ENCODE measurements around the gene RAD51B.
"Not testable (repeated sequence)": the region's sequence is repeated elsewhere in the genome, so short reads cannot be mapped to it uniquely, and the experiment has no call there.

RAD51B gene

DNA sequence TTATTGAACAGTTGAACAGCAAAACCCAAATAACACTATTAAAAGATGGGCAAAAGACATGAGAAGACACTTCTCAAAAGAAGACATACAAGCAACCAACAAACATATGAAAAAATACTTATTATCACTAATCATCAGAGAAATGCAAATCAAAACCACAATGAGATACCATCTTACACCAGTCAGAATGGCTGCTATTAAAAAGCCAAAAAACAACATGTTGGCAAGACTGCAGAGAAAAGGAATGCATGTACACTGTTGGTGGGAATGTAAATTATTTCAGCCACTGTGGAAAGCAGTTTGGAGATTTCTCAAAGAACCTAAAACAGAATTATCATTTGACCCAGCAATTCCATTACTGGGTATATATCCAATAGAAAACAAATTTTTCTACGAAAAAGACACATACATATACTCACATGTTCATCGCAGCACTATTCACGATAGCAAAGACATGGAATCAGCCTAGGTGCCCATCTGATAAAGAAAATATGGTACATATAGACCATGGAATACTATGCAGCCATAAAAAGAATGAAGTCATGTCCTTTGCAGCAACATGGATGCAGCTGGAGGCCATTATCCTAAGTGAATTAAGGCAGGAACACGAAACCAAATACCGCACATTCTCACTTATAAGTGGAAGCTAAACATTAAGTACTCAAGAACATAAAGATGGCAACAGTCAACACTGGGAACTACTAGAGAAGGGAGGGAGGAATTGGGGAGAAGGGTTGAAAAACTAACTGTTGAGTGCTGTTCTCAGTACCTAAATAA lies 367.1 kb downstream of the RAD51B start:
- not testable (repeated sequence) for FAIRE-seq

GRCh38 chr14:68188174-68188573 lies 368.6 kb downstream of the RAD51B start:
- no peak for FAIRE-seq

GRCh38 chr14:68190032-68190431 lies 370.5 kb downstream of the RAD51B start:
- no peak for FAIRE-seq

DNA sequence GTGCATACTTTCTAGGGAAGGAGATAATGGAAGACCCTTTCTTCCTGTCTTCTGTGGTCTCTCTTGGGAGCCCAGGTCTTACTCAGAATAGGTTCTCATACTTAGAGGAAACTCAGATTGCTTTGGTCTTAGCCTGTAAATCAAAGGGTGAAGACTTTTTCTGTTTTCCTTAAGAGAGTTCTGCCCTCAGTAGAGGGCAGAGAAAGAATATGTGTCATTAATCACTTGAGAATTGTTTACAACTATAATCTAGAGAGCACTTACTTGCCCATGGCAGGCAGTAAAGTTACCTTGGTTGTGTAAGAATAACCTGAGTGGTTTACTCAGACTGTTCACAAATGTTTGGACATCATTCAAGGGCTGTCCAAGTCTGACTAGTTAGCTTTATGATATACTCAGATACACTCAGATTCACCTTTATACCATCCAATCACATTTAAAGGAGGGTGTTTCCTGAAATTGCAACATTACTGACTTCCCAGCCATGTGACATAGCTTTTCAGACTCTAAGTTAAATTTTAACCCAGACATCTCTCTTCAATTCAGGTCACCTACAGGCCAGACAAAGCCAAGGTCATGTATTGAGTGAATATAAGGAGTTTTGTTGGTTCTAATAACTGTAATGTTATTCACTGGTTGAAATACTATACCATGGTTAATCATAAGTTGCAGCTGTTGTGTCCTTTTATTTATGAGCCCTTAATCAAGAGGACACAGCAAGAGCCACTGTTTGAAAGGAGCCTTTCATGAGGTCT lies 372.2 kb downstream of the RAD51B start:
- peak; percentile 92 for FAIRE-seq

GRCh38 chr14:68192935-68193334 lies 373.4 kb downstream of the RAD51B start:
- no peak for FAIRE-seq

GRCh38 chr14:68193970-68194681 lies 374.5 kb downstream of the RAD51B start:
- FAIRE-seq: no peak

- no peak for FAIRE-seq
Measured at GRCh38 chr14:68195126-68195525, 375.5 kb downstream of the RAD51B start.

GRCh38 chr14:68198713-68199495 lies 379.3 kb downstream of the RAD51B start:
- FAIRE-seq: no peak

GRCh38 chr14:68199554-68200151 lies 380.1 kb downstream of the RAD51B start:
- no peak for FAIRE-seq

GRCh38 chr14:68203871-68204270 lies 384.3 kb downstream of the RAD51B start:
- no peak for FAIRE-seq

GRCh38 chr14:68208218-68208617 lies 388.6 kb downstream of the RAD51B start:
- FAIRE-seq: no peak

DNA sequence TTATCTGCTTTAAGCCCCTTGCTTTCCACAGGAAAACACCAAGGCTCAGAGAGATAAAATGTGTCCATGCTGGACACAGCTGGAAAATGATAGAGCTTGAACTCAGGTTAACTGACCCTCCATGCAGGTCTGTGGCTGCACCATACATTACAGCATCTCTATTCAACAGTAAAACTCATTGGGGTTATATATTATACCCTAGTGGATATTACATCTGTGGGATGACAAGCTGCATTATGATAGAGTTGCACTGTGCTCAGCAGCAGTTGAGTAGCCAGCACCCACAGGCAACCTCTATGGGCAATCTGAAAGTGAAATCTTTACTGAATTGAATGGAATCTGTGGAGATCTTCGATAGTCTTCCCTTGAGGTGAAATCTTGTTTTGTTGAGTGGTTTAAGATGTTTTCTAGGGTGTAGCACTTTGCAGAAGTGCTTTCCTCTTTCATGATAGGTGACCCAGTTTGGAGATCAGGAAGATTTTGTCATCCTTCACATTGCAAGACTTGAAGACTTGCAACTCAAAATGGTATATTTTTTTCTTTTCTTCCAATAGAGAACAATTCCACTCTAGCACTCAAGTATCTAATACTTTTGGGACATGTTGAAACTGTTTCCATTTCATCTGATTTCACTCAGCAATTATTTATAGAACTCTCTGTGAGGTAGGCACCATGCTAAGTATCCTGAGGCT lies 389.2 kb downstream of the RAD51B start:
- FAIRE-seq: no peak

- peak; percentile 31 for FAIRE-seq
Measured at GRCh38 chr14:68210729-68211299, 391.2 kb downstream of the RAD51B start.

DNA sequence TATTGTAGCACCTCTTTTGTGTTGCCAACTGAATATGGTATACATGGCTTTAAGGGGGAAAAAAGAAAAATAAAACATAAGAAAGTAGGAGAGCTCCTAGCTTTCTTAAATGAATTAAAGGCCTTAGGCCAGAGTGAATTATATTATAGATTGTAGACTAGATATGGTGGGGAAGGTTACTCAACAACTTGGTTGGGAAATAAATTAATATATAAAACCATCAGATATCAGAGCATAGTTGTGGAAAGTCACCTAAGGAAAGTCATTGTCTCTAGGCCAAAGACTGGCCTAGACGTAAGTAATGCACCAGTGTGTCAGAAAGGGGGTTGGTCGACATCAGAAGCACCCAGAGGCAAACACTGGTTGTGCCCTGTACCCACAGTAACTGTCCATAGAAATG lies 391.8 kb downstream of the RAD51B start:
- no peak for FAIRE-seq

GRCh38 chr14:68211886-68212285 lies 392.3 kb downstream of the RAD51B start:
- FAIRE-seq: no peak

GRCh38 chr14:68212361-68212760 lies 392.8 kb downstream of the RAD51B start:
- FAIRE-seq: no peak

GRCh38 chr14:68214431-68214830 lies 394.9 kb downstream of the RAD51B start:
- no peak for FAIRE-seq

- FAIRE-seq: no peak
Measured at GRCh38 chr14:68215629-68216028, 396.1 kb downstream of the RAD51B start.

- no peak for FAIRE-seq
Measured at GRCh38 chr14:68216079-68216478, 396.5 kb downstream of the RAD51B start.

GRCh38 chr14:68216957-68217356 lies 397.4 kb downstream of the RAD51B start:
- FAIRE-seq: no peak

DNA sequence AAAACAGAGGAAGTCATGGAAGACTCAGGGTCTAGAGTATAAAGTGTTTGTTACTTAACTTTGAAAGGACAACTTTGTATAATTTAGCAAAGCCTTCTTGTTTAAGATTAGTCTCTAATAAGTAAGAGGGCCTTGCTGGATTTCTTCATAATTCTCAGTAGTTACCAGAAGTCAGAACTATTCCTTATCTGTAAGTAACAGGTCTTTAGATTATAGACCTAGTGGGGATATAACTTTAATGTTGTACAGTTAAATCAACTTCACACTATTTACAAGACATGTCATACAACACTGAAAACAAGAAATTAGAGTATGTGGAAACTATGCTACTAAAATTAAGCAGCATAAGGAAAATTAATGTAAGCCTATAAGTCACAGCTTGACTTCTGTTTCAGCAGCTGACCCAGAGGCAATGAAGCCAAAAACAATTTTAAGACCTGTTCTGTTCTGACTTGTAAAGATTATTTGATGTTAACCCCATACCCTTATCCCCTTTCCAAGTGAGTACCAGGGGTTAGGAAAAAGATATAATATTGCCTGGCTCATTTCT lies 398.3 kb downstream of the RAD51B start:
- no peak for FAIRE-seq
